ENCODE measurements around the gene PPP4R3A. TPM values are rescaled to one million over a fixed set of nuclear protein-coding genes. Genes with fewer than 3 reads are reported as not detected.

Gene PPP4R3A
- total RNA-seq, 1 experiment from 2014 or later = 124 TPM

DNA sequence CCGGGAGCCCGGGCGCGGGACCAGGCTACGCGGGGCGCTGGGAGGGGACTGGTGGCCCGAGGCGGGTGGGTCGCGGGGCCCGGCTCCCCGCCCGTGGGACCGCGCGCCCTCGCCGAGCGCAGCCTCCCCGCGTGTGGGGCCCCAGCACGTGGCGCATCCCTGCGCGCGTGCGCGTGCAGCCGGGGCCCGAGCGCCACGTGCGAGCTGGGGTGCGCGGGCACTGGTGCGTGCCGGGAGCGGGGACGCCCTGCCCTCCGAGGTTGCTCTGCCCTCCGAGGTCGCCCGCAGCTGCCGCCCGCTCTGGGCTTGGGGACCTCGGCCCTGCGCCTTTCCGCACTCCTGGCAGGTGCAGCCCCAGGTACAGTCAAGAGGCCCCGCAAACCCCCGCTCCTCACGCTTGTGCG is 92.1 kb downstream of the PPP4R3A start (continued):
- TF ChIP-seq AR (CRISPR knock-in tag; IDR thresholded peaks at IDR 0.05) (no peak), ZNF423 (CRISPR knock-in tag; IDR thresholded peaks at IDR 0.05) (no peak), ZNF671 (CRISPR knock-in tag; IDR thresholded peaks at IDR 0.05) (no peak), JUN (CRISPR knock-in tag; IDR thresholded peaks at IDR 0.05) (peak; percentile 39; the same call in 1 of the 2 replicates), RELA (CRISPR knock-in tag; IDR thresholded peaks at IDR 0.05; ENCODE audit: borderline replicate concordance) (no peak), NR3C1 (CRISPR knock-in tag; conservative IDR thresholded peaks at IDR 0.05; ENCODE audit: low read depth) (no peak), ZNF425 (CRISPR knock-in tag; conservative IDR thresholded peaks at IDR 0.05) (no peak), ZNF532 (CRISPR knock-in tag; IDR thresholded peaks at IDR 0.05; ENCODE audit: borderline replicate concordance) (no peak), SOX15 (CRISPR knock-in tag; IDR thresholded peaks at IDR 0.05) (no peak), ATF1 (CRISPR knock-in tag; IDR thresholded peaks at IDR 0.05) (0 out of 2 replicates have a peak, but pooled peaks have one; percentile 51), FOXJ3 (CRISPR knock-in tag; IDR thresholded peaks at IDR 0.05; ENCODE audit: borderline replicate concordance) (no peak), RORB (CRISPR knock-in tag; IDR thresholded peaks at IDR 0.05) (no peak), ZNF263 (CRISPR knock-in tag; IDR thresholded peaks at IDR 0.05; ENCODE audit: low read depth) (no peak), ZNF232 (CRISPR knock-in tag; IDR thresholded peaks at IDR 0.05) (no peak), SMAD3 (CRISPR knock-in tag; IDR thresholded peaks at IDR 0.05; ENCODE audit: borderline replicate concordance) (no peak), NFYB (CRISPR knock-in tag; conservative IDR thresholded peaks at IDR 0.05; ENCODE audit: low read depth) (0 out of 2 replicates have a peak, but pooled peaks have one; percentile 30), ARID4B (CRISPR knock-in tag; IDR thresholded peaks at IDR 0.05; ENCODE audit: borderline replicate concordance) (no peak), GTF2I (CRISPR knock-in tag; conservative IDR thresholded peaks at IDR 0.05) (no peak), SP1 (CRISPR knock-in tag; conservative IDR thresholded peaks at IDR 0.05) (peak; percentile 43; the same call in 1 of the 2 replicates), CBFB (CRISPR knock-in tag; IDR thresholded peaks at IDR 0.05; ENCODE audit: low read depth) (no peak)
- TF ChIP-seq, protein P1, sequence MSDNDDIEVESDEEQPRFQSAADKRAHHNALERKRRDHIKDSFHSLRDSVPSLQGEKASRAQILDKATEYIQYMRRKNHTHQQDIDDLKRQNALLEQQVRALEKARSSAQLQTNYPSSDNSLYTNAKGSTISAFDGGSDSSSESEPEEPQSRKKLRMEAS (CRISPR knock-in tag; IDR thresholded peaks at IDR 0.05) = peak; percentile 65; the same call in 1 of the 2 replicates
- TF ChIP-seq, protein P2, sequence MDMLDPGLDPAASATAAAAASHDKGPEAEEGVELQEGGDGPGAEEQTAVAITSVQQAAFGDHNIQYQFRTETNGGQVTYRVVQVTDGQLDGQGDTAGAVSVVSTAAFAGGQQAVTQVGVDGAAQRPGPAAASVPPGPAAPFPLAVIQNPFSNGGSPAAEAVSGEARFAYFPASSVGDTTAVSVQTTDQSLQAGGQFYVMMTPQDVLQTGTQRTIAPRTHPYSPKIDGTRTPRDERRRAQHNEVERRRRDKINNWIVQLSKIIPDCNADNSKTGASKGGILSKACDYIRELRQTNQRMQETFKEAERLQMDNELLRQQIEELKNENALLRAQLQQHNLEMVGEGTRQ (CRISPR knock-in tag; IDR thresholded peaks at IDR 0.05) = peak; percentile 64
- TF ChIP-seq, protein P3, sequence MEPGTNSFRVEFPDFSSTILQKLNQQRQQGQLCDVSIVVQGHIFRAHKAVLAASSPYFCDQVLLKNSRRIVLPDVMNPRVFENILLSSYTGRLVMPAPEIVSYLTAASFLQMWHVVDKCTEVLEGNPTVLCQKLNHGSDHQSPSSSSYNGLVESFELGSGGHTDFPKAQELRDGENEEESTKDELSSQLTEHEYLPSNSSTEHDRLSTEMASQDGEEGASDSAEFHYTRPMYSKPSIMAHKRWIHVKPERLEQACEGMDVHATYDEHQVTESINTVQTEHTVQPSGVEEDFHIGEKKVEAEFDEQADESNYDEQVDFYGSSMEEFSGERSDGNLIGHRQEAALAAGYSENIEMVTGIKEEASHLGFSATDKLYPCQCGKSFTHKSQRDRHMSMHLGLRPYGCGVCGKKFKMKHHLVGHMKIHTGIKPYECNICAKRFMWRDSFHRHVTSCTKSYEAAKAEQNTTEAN (CRISPR knock-in tag; IDR thresholded peaks at IDR 0.05) = 0 out of 2 replicates have a peak, but pooled peaks have one; percentile 40
